ENCODE data around the gene AKNA. TPM values are rescaled to one million over a fixed set of nuclear protein-coding genes. Genes with fewer than 3 reads are reported as not detected.
A peak's percentile ranks its signal among the peaks of the same experiment; 100 is the strongest.

Gene AKNA
- total RNA-seq, 5 donors from 2014 or later (not counting 1 experiment from before 2014, with no cell fraction given): 382 to 462 (median 415) TPM

DNA sequence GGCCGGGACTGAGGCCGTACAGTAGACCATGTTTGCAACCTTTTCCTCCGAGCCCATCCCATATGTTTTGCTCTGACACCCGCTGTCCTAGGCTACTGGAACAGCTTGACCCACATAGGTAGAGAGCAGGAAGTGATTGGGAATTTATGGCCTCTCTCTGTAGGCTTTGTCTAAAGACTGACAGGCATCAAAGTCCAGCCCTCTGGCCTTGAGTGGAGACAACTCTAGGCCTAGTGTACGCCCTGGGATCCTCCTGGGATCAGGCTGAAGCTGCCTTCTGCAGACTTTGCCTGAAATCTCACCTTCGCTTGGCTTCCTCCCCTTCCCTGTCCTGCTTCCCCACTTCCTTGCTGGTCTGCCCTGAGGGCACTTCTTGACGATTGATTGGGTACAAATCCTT lies 13.6 kb upstream of the AKNA start:
- Histone ChIP-seq H3K36me3 (ENCODE audit: control insufficient read depth in 2 of 2, extremely low read depth in 1 of 2, insufficient read depth in 1 of 2, low read length in 1 of 2) (no peaks in the 10 kb centered on the region), H3K4me3 (ENCODE audit: control insufficient read depth in 1 of 2, extremely low read depth in 1 of 2, low read length in 1 of 2) (no peak overlapping the region), H3K9me3 (no peaks in the 10 kb centered on the region), H3K27ac (ENCODE audit: low read length) (no peak overlapping the region), H3K27me3 (replicated peaks in 1 of 2; ENCODE audit: control insufficient read depth in 2 of 2, extremely low read depth in 1 of 2, insufficient read depth in 2 of 2, low read length in 1 of 2) (no peaks in the 10 kb centered on the region), H3K4me1 (ENCODE audit: control insufficient read depth in 1 of 2, extremely low read depth in 1 of 2, insufficient read depth in 2 of 2, low read length in 2 of 2) (peaks cover 7 to 28% of the 10 kb centered on the region in 2 experiments)
- no peak overlapping the region for H3K4me3 Mint-ChIP-seq
- ATAC-seq (replicated peaks in 1 of 4): no peak
- DNase-seq: no peak
- H3K36me3 Mint-ChIP-seq: no peaks in the 10 kb centered on the region
- POLR2A ChIA-PET: no interaction called here
- CTCF ChIA-PET: no interaction called here
- H3K9me3 Mint-ChIP-seq: no peaks in the 10 kb centered on the region
- no peaks in the 10 kb centered on the region for H3K27me3 Mint-ChIP-seq
- H3K4me1 Mint-ChIP-seq: peaks cover 20 to 25% (median 22%) of the 10 kb centered on the region in 3 donors
- H3K27ac Mint-ChIP-seq: no peak overlapping the region
- WGBS (ENCODE audit: insufficient coverage): 91% methylated on average over 4 of the region's 7 CpGs

DNA sequence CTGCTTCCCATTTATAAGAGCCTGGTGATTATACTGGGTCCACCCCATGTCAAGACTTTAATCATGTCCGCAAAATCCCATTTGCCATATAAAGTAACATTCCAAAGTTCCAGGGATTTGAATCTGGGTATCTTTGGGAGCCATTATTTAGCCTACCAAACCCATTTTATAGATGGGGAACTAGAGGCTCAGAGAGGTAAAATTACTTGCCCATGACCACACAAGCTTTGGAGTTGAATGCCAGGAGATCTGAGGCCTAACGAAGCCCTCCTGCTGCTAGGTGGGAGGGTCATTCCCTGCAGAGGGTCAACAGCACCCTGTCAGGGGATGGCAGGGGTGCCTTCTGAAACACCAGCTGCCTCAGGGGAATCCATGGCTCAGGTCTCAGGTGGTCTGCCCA lies 13.0 kb upstream of the AKNA start:
- no peak overlapping the region for H3K4me3 ChIP-seq (ENCODE audit: control insufficient read depth in 1 of 2, extremely low read depth in 1 of 2, low read length in 1 of 2)
- Mint-ChIP-seq H3K4me3 (no peak overlapping the region), H3K27me3 (no peaks in the 10 kb centered on the region), H3K9me3 (no peaks in the 10 kb centered on the region), H3K27ac (peak overlapping the region; percentile 6 to 62), H3K4me1 (peaks cover 24 to 30% (median 27%) of the 10 kb centered on the region in 3 donors), H3K36me3 (no peaks in the 10 kb centered on the region)
- H3K27ac ChIP-seq (ENCODE audit: low read length): no peak overlapping the region
- DNase-seq: no peak
- ATAC-seq (replicated peaks in 1 of 4): no peak
- H3K36me3 ChIP-seq (ENCODE audit: control insufficient read depth in 2 of 2, extremely low read depth in 1 of 2, insufficient read depth in 1 of 2, low read length in 1 of 2): peaks cover 0 to 3% of the 10 kb centered on the region in 2 donors
- H3K27me3 ChIP-seq (replicated peaks in 1 of 2; ENCODE audit: control insufficient read depth in 2 of 2, extremely low read depth in 1 of 2, insufficient read depth in 2 of 2, low read length in 1 of 2): no peaks in the 10 kb centered on the region
- CTCF ChIA-PET: no interaction called here
- WGBS (ENCODE audit: insufficient coverage): no CpG with 5 or more reads among the region's 2 CpGs
- H3K9me3 ChIP-seq: no peaks in the 10 kb centered on the region
- peaks cover 13 to 30% of the 10 kb centered on the region in 2 experiments for H3K4me1 ChIP-seq (ENCODE audit: control insufficient read depth in 1 of 2, extremely low read depth in 1 of 2, insufficient read depth in 2 of 2, low read length in 2 of 2)
- POLR2A ChIA-PET: no interaction called here

DNA sequence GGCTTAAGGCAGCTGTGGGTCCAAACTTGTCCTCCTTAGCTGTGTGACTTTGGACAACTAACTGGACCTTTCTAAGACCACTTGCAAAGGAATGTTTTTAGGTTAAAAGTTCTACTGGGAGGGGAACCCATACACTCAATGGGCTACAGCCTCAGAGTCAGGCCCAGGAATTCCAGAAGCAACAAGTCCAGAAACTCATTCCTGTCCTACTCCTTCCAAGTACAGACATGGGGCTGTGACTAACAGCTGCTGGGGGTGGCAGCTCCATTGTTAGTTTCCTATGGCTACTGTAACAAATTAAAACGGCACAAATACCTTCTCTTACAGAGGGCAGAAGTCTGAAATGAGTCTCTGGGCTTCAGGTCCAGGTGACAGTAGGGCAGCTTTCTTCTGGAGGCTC lies 12.4 kb upstream of the AKNA start:
- Histone ChIP-seq H3K27me3 (replicated peaks in 1 of 2; ENCODE audit: control insufficient read depth in 2 of 2, extremely low read depth in 1 of 2, insufficient read depth in 2 of 2, low read length in 1 of 2) (no peaks in the 10 kb centered on the region), H3K9me3 (no peaks in the 10 kb centered on the region), H3K27ac (ENCODE audit: low read length) (no peak overlapping the region), H3K36me3 (ENCODE audit: control insufficient read depth in 2 of 2, extremely low read depth in 1 of 2, insufficient read depth in 1 of 2, low read length in 1 of 2) (peaks cover 0 to 3% of the 10 kb centered on the region in 2 donors), H3K4me1 (ENCODE audit: control insufficient read depth in 1 of 2, extremely low read depth in 1 of 2, insufficient read depth in 2 of 2, low read length in 2 of 2) (peaks cover 17 to 30% of the 10 kb centered on the region in 2 experiments), H3K4me3 (ENCODE audit: control insufficient read depth in 1 of 2, extremely low read depth in 1 of 2, low read length in 1 of 2) (no peak overlapping the region)
- Mint-ChIP-seq H3K36me3 (peaks cover 2% of the 10 kb centered on the region), H3K9me3 (no peaks in the 10 kb centered on the region), H3K4me1 (peaks cover 24 to 30% (median 27%) of the 10 kb centered on the region in 3 donors), H3K27me3 (no peaks in the 10 kb centered on the region), H3K27ac (peak overlapping the region in 1 of 2 donors; percentile 62), H3K4me3 (no peak overlapping the region)
- no CpG with 5 or more reads among the region's 1 CpG for WGBS (ENCODE audit: insufficient coverage)
- ChIA-PET POLR2A (interaction anchor here in 1 of 2 donors (0.6 kb wide), 2 partner anchors 62 to 211 kb away, joined by 3 to 8 read pairs; no protein-coding TSS in a partner anchor), CTCF (interaction anchor here in 1 of 2 donors (0.6 to 1.1 kb wide), 2 partner anchors 11 to 49 kb away, joined by 3 to 4 read pairs; no protein-coding TSS in a partner anchor)
- no peak for DNase-seq
- ATAC-seq (replicated peaks in 1 of 4): no peak

DNA sequence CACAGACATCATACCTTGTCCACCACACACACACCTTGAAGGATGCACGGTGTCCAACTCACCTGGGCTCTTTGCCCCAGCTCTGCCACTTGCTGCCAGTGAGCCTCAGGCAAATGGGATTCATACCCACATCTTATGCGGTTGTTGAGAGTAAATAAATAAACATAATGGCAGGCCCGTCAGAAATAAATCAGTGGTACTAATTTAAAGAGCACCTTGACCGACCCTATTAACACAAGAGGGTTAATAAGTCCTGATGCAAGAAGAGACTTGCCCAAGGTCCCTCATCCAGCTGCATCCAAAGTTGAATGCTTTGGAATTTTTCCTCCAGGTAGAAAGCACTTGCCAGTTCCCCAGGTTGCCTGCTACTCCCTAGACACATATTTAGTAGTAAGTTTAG lies 11.6 kb upstream of the AKNA start:
- Mint-ChIP-seq H3K27ac (no peak overlapping the region), H3K4me3 (peak overlapping the region in 1 of 3 donors; percentile 9), H3K4me1 (peaks cover 32 to 38% (median 35%) of the 10 kb centered on the region in 3 donors), H3K36me3 (peaks cover 3% of the 10 kb centered on the region), H3K9me3 (no peaks in the 10 kb centered on the region), H3K27me3 (no peaks in the 10 kb centered on the region)
- no peak for DNase-seq
- POLR2A ChIA-PET: interaction anchor here in 1 of 2 donors (0.7 kb wide), 1 partner anchor 188 kb away, joined by 4 read pairs; the partner anchor contains the start of gene ATP6V1G1
- Histone ChIP-seq H3K4me3 (ENCODE audit: control insufficient read depth in 1 of 2, extremely low read depth in 1 of 2, low read length in 1 of 2) (no peak overlapping the region), H3K27ac (ENCODE audit: low read length) (no peak overlapping the region), H3K36me3 (ENCODE audit: control insufficient read depth in 2 of 2, extremely low read depth in 1 of 2, insufficient read depth in 1 of 2, low read length in 1 of 2) (peaks cover 0 to 3% of the 10 kb centered on the region in 2 donors), H3K4me1 (ENCODE audit: control insufficient read depth in 1 of 2, extremely low read depth in 1 of 2, insufficient read depth in 2 of 2, low read length in 2 of 2) (peaks cover 25 to 37% of the 10 kb centered on the region in 2 experiments), H3K9me3 (no peaks in the 10 kb centered on the region), H3K27me3 (replicated peaks in 1 of 2; ENCODE audit: control insufficient read depth in 2 of 2, extremely low read depth in 1 of 2, insufficient read depth in 2 of 2, low read length in 1 of 2) (no peaks in the 10 kb centered on the region)
- 92% methylated on average over 2 of the region's 4 CpGs for WGBS (ENCODE audit: insufficient coverage)
- ATAC-seq (replicated peaks in 1 of 4): no peak
- CTCF ChIA-PET: interaction anchor here (0.6 to 1.1 kb wide), 3 partner anchors 10 to 1648 kb away, joined by 4 read pairs; no protein-coding TSS in a partner anchor

DNA sequence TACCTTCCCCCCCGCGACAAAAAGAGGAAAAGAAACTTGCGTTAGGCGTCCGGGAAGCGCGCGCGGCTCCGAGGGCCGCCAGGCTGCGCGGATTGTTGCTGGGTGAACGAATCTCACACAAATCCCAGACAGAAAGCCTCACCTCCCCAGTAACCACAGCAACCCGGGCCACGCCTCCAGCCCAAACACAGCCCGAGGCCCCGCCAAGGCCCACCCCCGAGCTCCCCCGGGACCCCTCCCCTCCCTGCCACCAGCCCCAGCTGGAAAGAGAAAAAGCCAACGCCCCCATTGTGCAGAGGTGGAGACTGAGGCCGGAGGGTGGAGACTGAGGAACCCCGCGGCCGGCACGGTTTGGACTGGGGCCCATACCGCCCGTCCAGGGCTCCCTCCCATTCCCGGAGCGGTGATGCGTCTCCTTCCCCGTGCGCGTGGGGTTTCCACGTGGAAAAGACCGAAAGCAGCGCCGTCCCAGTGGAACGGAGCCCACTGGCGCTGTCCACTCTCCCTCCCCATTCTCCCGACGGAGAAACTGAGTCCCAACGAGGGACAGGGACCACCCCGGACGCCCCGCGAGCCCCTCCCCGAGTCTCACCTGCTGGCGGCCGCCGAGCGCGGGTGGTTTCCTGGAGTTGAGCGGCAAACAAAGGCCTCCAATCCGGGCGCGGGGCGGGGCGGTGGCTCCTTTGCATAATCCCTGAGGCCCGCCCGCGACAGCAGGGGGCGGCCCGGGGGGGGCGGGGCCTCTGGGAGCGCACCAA lies 10.2 kb upstream of the AKNA start:
- peak overlapping the region; percentile 92 to 100 (median 95) for H3K4me3 Mint-ChIP-seq
- Histone ChIP-seq H3K9me3 (no peaks in the 10 kb centered on the region), H3K27ac (ENCODE audit: low read length) (peak overlapping the region; percentile 90), H3K27me3 (replicated peaks in 1 of 2; ENCODE audit: control insufficient read depth in 2 of 2, extremely low read depth in 1 of 2, insufficient read depth in 2 of 2, low read length in 1 of 2) (no peaks in the 10 kb centered on the region), H3K36me3 (ENCODE audit: control insufficient read depth in 2 of 2, extremely low read depth in 1 of 2, insufficient read depth in 1 of 2, low read length in 1 of 2) (peaks cover 0 to 3% of the 10 kb centered on the region in 2 donors), H3K4me1 (ENCODE audit: control insufficient read depth in 1 of 2, extremely low read depth in 1 of 2, insufficient read depth in 2 of 2, low read length in 2 of 2) (peaks cover 25 to 49% of the 10 kb centered on the region in 2 experiments), H3K4me3 (ENCODE audit: control insufficient read depth in 1 of 2, extremely low read depth in 1 of 2, low read length in 1 of 2) (peak overlapping the region; percentile 85 to 87)
- H3K27ac Mint-ChIP-seq: peak overlapping the region; percentile 92 to 97
- under 1% methylated on average over 49 of the region's 66 CpGs for WGBS (ENCODE audit: insufficient coverage)
- no peaks in the 10 kb centered on the region for H3K9me3 Mint-ChIP-seq
- ChIA-PET POLR2A (interaction anchor here (0.6 to 3.5 kb wide), 8 partner anchors 11 to 531 kb away, joined by 3 to 42 read pairs (median 5); partner anchors contain the start of gene AKNA (in 2 of the 2)), CTCF (interaction anchor here in 1 of 2 donors (0.7 to 1.7 kb wide), 5 partner anchors 10 to 256 kb away, joined by 3 to 8 read pairs (median 3); partner anchors contain the start of gene AKNA)
- peaks cover 6% of the 10 kb centered on the region for H3K36me3 Mint-ChIP-seq
- no peaks in the 10 kb centered on the region for H3K27me3 Mint-ChIP-seq
- peak; percentile 87 to 93 (median 91) for ATAC-seq (replicated peaks in 1 of 4)
- H3K4me1 Mint-ChIP-seq: peaks cover 44 to 49% (median 47%) of the 10 kb centered on the region in 3 donors
- DNase-seq: peak; percentile 86 to 98 (median 95)

DNA sequence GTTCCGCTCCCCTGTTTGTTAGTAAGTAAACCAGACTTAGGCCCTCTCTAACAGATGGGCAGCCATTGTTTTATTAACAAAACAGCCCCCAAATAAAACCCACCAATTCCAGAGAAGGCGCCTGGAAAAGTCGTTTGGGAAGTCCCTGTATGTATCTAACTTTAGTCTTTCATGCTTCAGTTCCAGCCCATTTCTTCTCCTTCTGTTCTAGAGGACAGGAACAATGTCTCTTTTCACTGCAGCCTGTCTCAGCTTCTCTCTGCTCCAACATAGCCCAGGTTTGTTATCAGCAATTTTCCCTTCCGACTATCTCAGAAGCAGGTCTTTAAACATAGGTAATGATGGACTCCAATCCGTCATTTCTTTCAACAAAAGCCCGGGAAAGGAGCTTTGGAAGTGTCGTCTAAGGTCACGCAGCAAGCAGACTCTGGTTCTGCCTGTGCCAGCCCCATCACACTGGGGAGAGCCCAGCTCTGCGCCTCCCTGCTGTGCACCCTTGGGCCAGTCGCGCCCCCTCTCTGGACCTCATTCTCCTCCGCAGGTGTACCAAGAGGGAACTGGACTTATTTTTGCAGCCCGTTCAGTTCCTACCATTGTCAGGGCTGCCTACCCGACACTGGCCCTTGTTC lies 9.6 kb upstream of the AKNA start:
- H3K9me3 Mint-ChIP-seq: no peaks in the 10 kb centered on the region
- POLR2A ChIA-PET: interaction anchor here (0.6 to 3.5 kb wide), 6 partner anchors 11 to 532 kb away, joined by 3 to 42 read pairs (median 5); partner anchors contain the start of gene AKNA (in 2 of the 2)
- no peaks in the 10 kb centered on the region for H3K27me3 Mint-ChIP-seq
- WGBS (ENCODE audit: insufficient coverage): 29% methylated on average over 14 of the region's 14 CpGs
- Histone ChIP-seq H3K27ac (ENCODE audit: low read length) (peak overlapping the region; percentile 90), H3K36me3 (ENCODE audit: control insufficient read depth in 2 of 2, extremely low read depth in 1 of 2, insufficient read depth in 1 of 2, low read length in 1 of 2) (peaks cover 0 to 4% of the 10 kb centered on the region in 2 donors), H3K4me3 (ENCODE audit: control insufficient read depth in 1 of 2, extremely low read depth in 1 of 2, low read length in 1 of 2) (peak overlapping the region; percentile 77 to 85), H3K9me3 (no peaks in the 10 kb centered on the region), H3K27me3 (replicated peaks in 1 of 2; ENCODE audit: control insufficient read depth in 2 of 2, extremely low read depth in 1 of 2, insufficient read depth in 2 of 2, low read length in 1 of 2) (no peaks in the 10 kb centered on the region), H3K4me1 (ENCODE audit: control insufficient read depth in 1 of 2, extremely low read depth in 1 of 2, insufficient read depth in 2 of 2, low read length in 2 of 2) (peaks cover 32 to 56% of the 10 kb centered on the region in 2 experiments)
- CTCF ChIA-PET: interaction anchor here in 1 of 2 donors (0.7 to 1.7 kb wide), 5 partner anchors 9 to 256 kb away, joined by 3 to 8 read pairs (median 3); partner anchors contain the start of gene AKNA
- DNase-seq: no peak
- H3K27ac Mint-ChIP-seq: peak overlapping the region; percentile 92 to 97
- peaks cover 10% of the 10 kb centered on the region for H3K36me3 Mint-ChIP-seq
- H3K4me1 Mint-ChIP-seq: peaks cover 51 to 56% (median 54%) of the 10 kb centered on the region in 3 donors
- peak overlapping the region; percentile 92 to 100 (median 95) for H3K4me3 Mint-ChIP-seq
- ATAC-seq (replicated peaks in 1 of 4): peak; percentile 0 to 6 (median 4)

Measured in T-cell (primary cell).